AG09309 (cell line): ENCODE measurements around the gene ZBTB12.
"Not testable (repeated sequence)": the region's sequence is repeated elsewhere in the genome, so short reads cannot be mapped to it uniquely, and the experiment has no call there.

Source experiments
- DNase-seq: peaks from one replicate; pipeline ENCODE4 v3.0.0-alpha.2; 2010; ENCODE audit warnings: low read depth
- H3K4me3 ChIP-seq: 2 replicates; pipeline ENCODE4 v1.5.1; 2011; ENCODE audit warnings: mild to moderate bottlenecking, low read depth, low read length, moderate library complexity; ENCODE audit not compliant: control insufficient read depth
- TF ChIP-seq, protein P1 (sequence below): IDR thresholded peaks from 2 replicates; pipeline ENCODE4 v1.5.1; 2011; ENCODE audit warnings: mild to moderate bottlenecking, low read depth, low read length, inconsistent platforms; ENCODE audit not compliant: insufficient read depth, control insufficient read depth; ENCODE audit errors: missing control alignments

The ZBTB12 gene

GRCh38 chr6:31911826-31912585, 10.1 kb upstream of the ZBTB12 start:
- TF ChIP-seq, protein P1, sequence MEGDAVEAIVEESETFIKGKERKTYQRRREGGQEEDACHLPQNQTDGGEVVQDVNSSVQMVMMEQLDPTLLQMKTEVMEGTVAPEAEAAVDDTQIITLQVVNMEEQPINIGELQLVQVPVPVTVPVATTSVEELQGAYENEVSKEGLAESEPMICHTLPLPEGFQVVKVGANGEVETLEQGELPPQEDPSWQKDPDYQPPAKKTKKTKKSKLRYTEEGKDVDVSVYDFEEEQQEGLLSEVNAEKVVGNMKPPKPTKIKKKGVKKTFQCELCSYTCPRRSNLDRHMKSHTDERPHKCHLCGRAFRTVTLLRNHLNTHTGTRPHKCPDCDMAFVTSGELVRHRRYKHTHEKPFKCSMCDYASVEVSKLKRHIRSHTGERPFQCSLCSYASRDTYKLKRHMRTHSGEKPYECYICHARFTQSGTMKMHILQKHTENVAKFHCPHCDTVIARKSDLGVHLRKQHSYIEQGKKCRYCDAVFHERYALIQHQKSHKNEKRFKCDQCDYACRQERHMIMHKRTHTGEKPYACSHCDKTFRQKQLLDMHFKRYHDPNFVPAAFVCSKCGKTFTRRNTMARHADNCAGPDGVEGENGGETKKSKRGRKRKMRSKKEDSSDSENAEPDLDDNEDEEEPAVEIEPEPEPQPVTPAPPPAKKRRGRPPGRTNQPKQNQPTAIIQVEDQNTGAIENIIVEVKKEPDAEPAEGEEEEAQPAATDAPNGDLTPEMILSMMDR = no peak
- DNase-seq = no peak
- H3K4me3 ChIP-seq = no peak overlapping the region

GRCh38 chr6:31909298-31909697, 7.4 kb upstream of the ZBTB12 start:
- not testable (repeated sequence) for H3K4me3 ChIP-seq, DNase-seq

- TF ChIP-seq, protein P1 = no peak
- no peak overlapping the region for H3K4me3 ChIP-seq
- DNase-seq = no peak
These were observed 6.9 kb upstream of the ZBTB12 start for GRCh38 chr6:31908791-31909190.

- not testable (repeated sequence) for H3K4me3 ChIP-seq, DNase-seq
These were observed 6.4 kb upstream of the ZBTB12 start for GRCh38 chr6:31908255-31908654.

DNA sequence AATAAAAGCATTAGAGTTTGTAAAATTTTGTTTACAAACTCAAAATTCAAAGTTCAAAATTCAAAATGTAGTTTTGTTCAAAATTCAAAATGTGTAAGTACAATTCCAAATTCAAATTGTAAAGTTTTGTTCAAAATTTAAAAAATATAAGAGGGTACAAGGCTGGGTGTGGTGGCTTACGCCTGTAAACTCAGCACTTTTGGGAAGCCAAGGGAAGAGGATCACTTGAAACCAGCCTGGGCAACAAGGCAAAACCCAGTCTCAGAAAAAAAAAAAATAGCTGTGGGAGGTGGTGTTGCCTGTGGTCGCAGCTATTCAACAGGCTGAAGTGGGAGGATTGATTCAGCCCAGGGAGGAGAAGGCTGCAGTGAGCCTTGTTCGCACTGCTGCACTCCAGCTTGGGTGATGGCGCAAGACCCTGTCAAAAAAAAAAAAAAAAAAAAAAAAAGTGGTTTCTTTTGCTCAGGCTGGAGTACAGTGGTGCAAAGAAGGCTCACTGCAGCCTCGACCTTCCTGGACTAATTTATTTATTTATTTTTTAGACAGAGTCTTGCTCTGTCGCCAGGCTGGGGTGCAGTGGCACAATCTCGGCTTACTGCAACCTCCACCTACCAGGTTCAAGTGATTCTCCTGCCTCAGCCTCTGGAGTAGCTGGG, 5.4 kb upstream of the ZBTB12 start:
- TF ChIP-seq, protein P1 = no peak
- no peak overlapping the region for H3K4me3 ChIP-seq
- DNase-seq = peak; percentile 67

DNA sequence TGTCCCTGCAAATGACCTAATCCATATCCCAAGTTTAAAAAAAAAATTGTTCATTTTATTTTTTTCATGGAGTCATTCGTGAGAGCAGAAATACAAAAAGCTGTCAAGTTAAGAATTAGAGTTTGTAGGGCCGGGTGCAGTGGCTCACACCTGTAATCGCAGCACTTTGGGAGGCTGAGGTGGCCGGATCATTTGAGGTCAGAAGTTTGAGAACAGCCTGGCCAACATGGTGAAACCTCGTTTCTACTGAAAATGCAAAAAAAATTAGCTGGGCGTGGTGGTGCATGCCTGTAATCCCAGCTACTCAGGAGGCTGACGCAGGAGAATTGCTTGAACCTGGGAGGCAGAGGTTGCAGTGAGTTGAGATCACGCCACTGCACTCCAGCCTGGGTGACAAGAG, 4.8 kb upstream of the ZBTB12 start:
- not testable (repeated sequence) for DNase-seq, H3K4me3 ChIP-seq

- DNase-seq = no peak
- no peak overlapping the region for H3K4me3 ChIP-seq
These were observed 4.2 kb upstream of the ZBTB12 start for GRCh38 chr6:31906122-31906521.

GRCh38 chr6:31905041-31905440, 3.2 kb upstream of the ZBTB12 start:
- no peak overlapping the region for H3K4me3 ChIP-seq
- DNase-seq = no peak
- TF ChIP-seq, protein P1 = no peak

More at GRCh38 chr6:31906122-31906521, 4.2 kb upstream of the ZBTB12 start:
- TF ChIP-seq, protein P1 = no peak
